H1 (cell line): ENCODE measurements around the gene TMEM200C. TPM values are rescaled to one million over a fixed set of nuclear protein-coding genes. Genes with fewer than 3 reads are reported as not detected.

Experiments used
- CTCF ChIA-PET: fragments of 300-600 bp; sonication (Branson Sonifier 250); formaldehyde crosslinking; loops from one replicate; lab custom pipeline; 2021; ENCODE audit not compliant: partially characterized antibody; lab: Charles Lee
- POLR2A ChIA-PET: fragments of 300-600 bp; sonication (Branson Sonifier 250); formaldehyde crosslinking; loops from one replicate; lab custom pipeline; 2021; ENCODE audit warnings: inconsistent platforms; ENCODE audit not compliant: partially characterized antibody; lab: Charles Lee
- DNase-seq, 2 experiments: peaks; one replicate each; pipeline versions ENCODE4 v3.0.0 to v3.0.0-alpha.2; 2010 to 2022; ENCODE audit warnings: low spot score in 2 of 2, low read depth in 1 of 2, mixed read lengths in 1 of 2
- FAIRE-seq: peaks from 2 replicates; lab custom pipeline; 2011; peaks lifted over from hg19 to GRCh38; lab: Jason Lieb, UNC
- H2AFZ ChIP-seq: 2 replicates; pipeline ENCODE4 v1.8.1; 2012; ENCODE audit warnings: low read length, inconsistent platforms
- H2AK5ac ChIP-seq: 2 replicates; pipeline ENCODE4 v1.6.1; 2013; ENCODE audit warnings: low read depth, low read length
- H2BK120ac ChIP-seq: replicated peaks from 2 replicates; pipeline ENCODE3; 2013; ENCODE audit warnings: low read depth, low read length, inconsistent platforms
- H2BK12ac ChIP-seq: 2 replicates; pipeline ENCODE4 v1.6.1; 2013; ENCODE audit warnings: low read depth, low read length
- H2BK15ac ChIP-seq: 2 replicates; pipeline ENCODE4 v1.6.1; 2013; ENCODE audit warnings: low read length
- H2BK20ac ChIP-seq: 2 replicates; pipeline ENCODE4 v1.6.1; 2013; ENCODE audit warnings: low read length
- H2BK5ac ChIP-seq: 2 replicates; pipeline ENCODE4 v1.6.1; 2013; ENCODE audit warnings: low read depth, low read length
- H3K14ac ChIP-seq: 2 replicates; pipeline ENCODE4 v1.6.1; 2013; ENCODE audit warnings: inconsistent platforms; ENCODE audit not compliant: insufficient read length
- H3K18ac ChIP-seq: 2 replicates; pipeline ENCODE4 v1.6.1; 2013; ENCODE audit warnings: low read length; ENCODE audit errors: extremely low read depth
- H3K23ac ChIP-seq: 2 replicates; pipeline ENCODE4 v1.6.1; 2013; ENCODE audit warnings: inconsistent platforms; ENCODE audit not compliant: insufficient read length
- H3K23me2 ChIP-seq: 2 replicates; pipeline ENCODE4 v1.6.1; 2013; ENCODE audit warnings: low read depth, low read length
- H3K27ac ChIP-seq: 2 replicates; pipeline ENCODE4 v1.6.1; 2011; ENCODE audit warnings: low read depth, low read length, inconsistent platforms
- H3K27me3 ChIP-seq, 4 experiments: replicated peaks in 1 of 4; 1 replicate in 1 of 4; 2 replicates in 3 of 4; pipeline versions ENCODE4 v1.6.1 to v1.8.1; 2011 to 2013; ENCODE audit warnings: low read length in 3 of 4, mild to moderate bottlenecking in 3 of 4, inconsistent platforms in 2 of 4, mixed read lengths in 2 of 4, moderate library complexity in 1 of 4; ENCODE audit not compliant: control insufficient read depth in 3 of 4, insufficient read depth in 3 of 4; ENCODE audit errors: extremely low read depth in 1 of 4
- H3K36me3 ChIP-seq, 4 experiments: 2 replicates each; pipeline versions ENCODE4 v1.6.1 to v1.8.1; 2011 to 2013; ENCODE audit warnings: mild to moderate bottlenecking in 4 of 4, low read length in 3 of 4, moderate library complexity in 2 of 4, control low read depth in 1 of 4, inconsistent platforms in 1 of 4; ENCODE audit not compliant: insufficient read depth in 4 of 4, control insufficient read depth in 2 of 4
- H3K4ac ChIP-seq: replicated peaks from 2 replicates; pipeline ENCODE3; 2013; ENCODE audit warnings: low read length, low read depth, mixed read lengths, inconsistent platforms; ENCODE audit not compliant: insufficient read length
- H3K4me1 ChIP-seq, 4 experiments: replicated peaks in 1 of 4; 1 replicate in 1 of 4; 2 replicates in 3 of 4; pipeline versions ENCODE4 v1.6.1 to v1.8.1; 2011 to 2013; ENCODE audit warnings: low read length in 3 of 4, inconsistent platforms in 2 of 4, mixed read lengths in 1 of 4; ENCODE audit not compliant: insufficient read depth in 4 of 4, control insufficient read depth in 3 of 4
- H3K4me2 ChIP-seq, 2 experiments: 2 replicates each; pipeline versions ENCODE4 v1.6.1 to v1.8.1; 2011 to 2013; ENCODE audit warnings: low read depth in 2 of 2, low read length in 2 of 2, control low read depth in 1 of 2, inconsistent platforms in 1 of 2, mild to moderate bottlenecking in 1 of 2; ENCODE audit not compliant: insufficient read depth in 1 of 2
- H3K4me3 ChIP-seq, 4 experiments: fragments of 200-600, 300-600 bp in 1 of 4; sonication (generic), shearing (Covaris generic), sonication (Bioruptor Twin) in 1 of 4; 2 replicates each; pipeline versions ENCODE4 v1.5.1 to v1.8.1; 2011 to 2016; ENCODE audit warnings: low read length in 4 of 4, low read depth in 3 of 4, control low read depth in 2 of 4, inconsistent platforms in 2 of 4, mild to moderate bottlenecking in 2 of 4, mixed read lengths in 1 of 4, moderate library complexity in 1 of 4; ENCODE audit not compliant: insufficient read depth in 2 of 4; ENCODE audit errors: extremely low read depth in 1 of 4
- H3K56ac ChIP-seq: replicated peaks from 2 replicates; pipeline ENCODE3; 2013; ENCODE audit warnings: low read depth, mild to moderate bottlenecking, mixed read lengths, low read length, inconsistent platforms; ENCODE audit not compliant: insufficient read length
- H3K79me1 ChIP-seq: 2 replicates; pipeline ENCODE4 v1.6.1; 2013; ENCODE audit warnings: low read depth, low read length, control low read depth
- H3K79me2 ChIP-seq, 2 experiments: 2 replicates each; pipeline versions ENCODE4 v1.6.1 to v1.8.1; 2012 to 2013; ENCODE audit warnings: low read length in 2 of 2, mild to moderate bottlenecking in 2 of 2, inconsistent platforms in 1 of 2; ENCODE audit not compliant: insufficient read depth in 2 of 2, control insufficient read depth in 1 of 2
- H3K9ac ChIP-seq, 4 experiments: replicated peaks in 1 of 4; 1 replicate in 1 of 4; 2 replicates in 3 of 4; pipeline versions ENCODE4 v1.6.1 to v1.8.1; 2011 to 2013; ENCODE audit warnings: low read depth in 3 of 4, low read length in 3 of 4, control low read depth in 2 of 4, mild to moderate bottlenecking in 2 of 4, moderate library complexity in 2 of 4, inconsistent platforms in 1 of 4; ENCODE audit errors: extremely low read depth in 1 of 4
- H3K9me3 ChIP-seq, 2 experiments: 2 replicates each; pipeline versions ENCODE4 v1.6.1 to v1.8.1; 2012 to 2013; ENCODE audit warnings: mild to moderate bottlenecking in 2 of 2, moderate library complexity in 2 of 2, control low read depth in 1 of 2, inconsistent platforms in 1 of 2, low read depth in 1 of 2, low read length in 1 of 2, mixed read lengths in 1 of 2; ENCODE audit not compliant: insufficient read depth in 2 of 2
- H4K20me1 ChIP-seq, 2 experiments: replicated peaks in 1 of 2; 2 replicates each; pipeline versions ENCODE3 to v1.8.1; 2011 to 2013; ENCODE audit warnings: inconsistent platforms in 2 of 2, low read length in 2 of 2, mild to moderate bottlenecking in 1 of 2; ENCODE audit not compliant: insufficient read depth in 2 of 2, control insufficient read depth in 1 of 2
- H4K5ac ChIP-seq: 2 replicates; pipeline ENCODE4 v1.6.1; 2013; ENCODE audit warnings: low read length, low read depth, mixed read lengths, inconsistent platforms; ENCODE audit not compliant: insufficient read length
- H4K8ac ChIP-seq: 2 replicates; pipeline ENCODE4 v1.8.0; 2013; ENCODE audit warnings: mild to moderate bottlenecking, moderate library complexity, low read length, inconsistent platforms; ENCODE audit not compliant: insufficient read depth; ENCODE audit errors: extremely low read depth
- H4K91ac ChIP-seq: replicated peaks from 2 replicates; pipeline ENCODE3; 2013; ENCODE audit warnings: low read length, mixed read lengths, inconsistent platforms; ENCODE audit not compliant: insufficient read length
- ASH2L ChIP-seq: fragments of 200-600, 300-600 bp; sonication (generic); IDR thresholded peaks from one replicate; pipeline ENCODE4 v1.7.1; 2017; ENCODE audit warnings: low read length
- CHD2 ChIP-seq: IDR thresholded peaks from 2 replicates; pipeline ENCODE4 v1.6.1; 2012; ENCODE audit warnings: low read length, improper control_type of control experiment
- FOSL1 ChIP-seq: IDR thresholded peaks from 2 replicates; pipeline ENCODE4 v1.6.1; 2011; ENCODE audit warnings: mild to moderate bottlenecking, low read depth, low read length, moderate library complexity; ENCODE audit not compliant: insufficient read depth
- KDM4A ChIP-seq: IDR thresholded peaks from one replicate; pipeline ENCODE4 v1.7.1; 2012; ENCODE audit warnings: low read depth, mild to moderate bottlenecking, moderate library complexity, low read length, inconsistent platforms; ENCODE audit not compliant: severe bottlenecking
- WGBS, 2 experiments: shearing (Covaris generic) in 1 of 2; methylation state at CpG; one replicate each; pipeline versions ENCODE4 v1.1.6 to v1.1.7; 2013 to 2015; ENCODE audit warnings: low lambda C conversion rate in 2 of 2, mixed read lengths in 2 of 2, inconsistent platforms in 1 of 2, low coverage in 1 of 2, missing lambda C conversion rate in 1 of 2; ENCODE audit not compliant: insufficient replicate concordance in 2 of 2, insufficient coverage in 1 of 2, insufficient read length in 1 of 2; ENCODE audit errors: extremely low coverage in 1 of 2, missing lambda C conversion rate in 1 of 2; 5-methylcytosine and 5-hydroxymethylcytosine counted together
- polyA plus RNA-seq, 7 experiments: library from polyadenylated mRNA; depleted of rRNA in 3 of 7; stranded (reverse) in 5 of 7; unstranded in 2 of 7; fragments of >200 nt in 5 of 7; fragments of 200-250 nt in 2 of 7; gene quantifications; 1 replicate in 5 of 7; 2 replicates in 1 of 7; 4 replicates in 1 of 7; pipeline versions ENCODE4 v1.2.1 to v1.2.3, GENCODE V29; 2011 to 2013; ENCODE audit warnings: missing spikeins in 2 of 7, mixed read lengths in 2 of 7
- total RNA-seq: library from RNA; stranded (reverse); fragmentation: NEBNext Ultra II Directional; extraction: Animal tissue kit (Norgen Biotek cat#: 25700); gene quantifications from 2 replicates; pipeline ENCODE4 v1.2.1, GENCODE V29; 2021

The TMEM200C gene
- total and polyA plus RNA-seq, 2 of the 8 experiments (the other 6 are each of a cell fraction or from before 2014, with no cell fraction given), result 3.4 to 9.6 TPM

DNA sequence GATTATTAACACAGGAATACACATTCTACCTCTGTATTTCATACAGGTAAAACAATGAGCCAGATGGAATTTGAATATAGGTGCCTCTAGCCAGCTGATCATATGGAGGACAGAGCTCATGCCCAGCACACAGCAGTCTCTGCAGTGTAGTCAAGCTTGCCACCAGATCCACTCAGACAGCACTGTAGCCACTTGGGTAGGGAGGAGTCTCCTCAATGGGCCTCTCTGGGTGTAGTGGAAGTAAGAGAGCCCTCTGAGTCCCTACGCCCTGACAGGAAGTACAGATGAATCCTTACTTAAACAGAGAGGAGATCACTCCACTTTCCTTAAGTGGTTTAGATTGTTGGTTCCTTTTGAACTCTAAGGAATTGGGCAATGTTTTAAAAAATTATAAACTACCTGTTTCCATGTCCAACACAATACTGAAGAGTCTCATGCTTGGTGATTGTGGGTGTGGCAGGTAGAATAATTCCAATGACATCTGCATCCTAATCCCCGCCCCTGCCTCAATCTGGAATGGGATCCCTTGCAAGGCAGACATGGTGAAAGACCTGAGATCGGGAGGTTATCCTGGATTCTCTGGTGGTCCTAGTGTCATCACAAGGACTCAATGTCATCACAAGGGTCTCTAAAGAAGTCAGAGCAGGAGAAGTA lies 23.0 kb upstream of the TMEM200C start:
- Histone ChIP-seq H3K9me3 (no peaks in the 10 kb centered on the region), H3K36me3 (no peaks in the 10 kb centered on the region), H3K18ac (no peak overlapping the region), H3K23me2 (no peaks in the 10 kb centered on the region), H3K27ac (no peak overlapping the region), H4K5ac (no peak overlapping the region), H4K8ac (no peak overlapping the region), H2BK15ac (no peak overlapping the region), H2BK20ac (no peak overlapping the region), H2AFZ (no peak overlapping the region), H3K14ac (no peak overlapping the region), H3K9ac (no peak overlapping the region), H2BK5ac (no peak overlapping the region), H3K4me3 (no peak overlapping the region), H3K79me1 (no peaks in the 10 kb centered on the region), H3K23ac (no peak overlapping the region), H2BK12ac (no peak overlapping the region), H3K4me1 (peaks cover 0 to 2% (median under 1%) of the 10 kb centered on the region in 4 experiments; a peak in 1 of 7 replicates), H4K20me1 (no peaks in the 10 kb centered on the region), H3K27me3 (no peaks in the 10 kb centered on the region), H2AK5ac (no peak overlapping the region), H3K79me2 (no peaks in the 10 kb centered on the region), H3K56ac (no peak overlapping the region), H4K91ac (no peak overlapping the region), H2BK120ac (no peak overlapping the region), H3K4ac (no peak overlapping the region), H3K4me2 (no peak overlapping the region)
- ChIA-PET CTCF (no interaction called here), POLR2A (interaction anchor here (1.0 kb wide), 1 partner anchor 9 kb away, joined by 4 read pairs; no protein-coding TSS in a partner anchor)
- FAIRE-seq (no peak), DNase-seq (no peak)
- WGBS, 2 experiments, result 82% methylated on average over 3 of the region's 3 CpGs; no CpG with 5 or more reads in 1 of the 2 experiments
- no peak for TF ChIP-seq KDM4A
- TF ChIP-seq FOSL1, result no peak
- TF ChIP-seq CHD2, result no peak
- TF ChIP-seq ASH2L, result no peak
